Neural progenitor cell (in vitro differentiated cells): ENCODE data around the gene SPCS2.

Experiments used
- EZH2phosphoT487 ChIP-seq: fragments of 200-600 bp; sonication (generic); IDR thresholded peaks from 2 replicates; pipeline ENCODE4 v1.6.1; 2017; ENCODE audit warnings: antibody characterized with exemption
- TF ChIP-seq, protein P1 (sequence below): fragments of 200-600 bp; sonication (generic); IDR thresholded peaks from 2 replicates; pipeline ENCODE4 v1.5.1; 2017; ENCODE audit warnings: antibody characterized with exemption, mild to moderate bottlenecking

DNA sequence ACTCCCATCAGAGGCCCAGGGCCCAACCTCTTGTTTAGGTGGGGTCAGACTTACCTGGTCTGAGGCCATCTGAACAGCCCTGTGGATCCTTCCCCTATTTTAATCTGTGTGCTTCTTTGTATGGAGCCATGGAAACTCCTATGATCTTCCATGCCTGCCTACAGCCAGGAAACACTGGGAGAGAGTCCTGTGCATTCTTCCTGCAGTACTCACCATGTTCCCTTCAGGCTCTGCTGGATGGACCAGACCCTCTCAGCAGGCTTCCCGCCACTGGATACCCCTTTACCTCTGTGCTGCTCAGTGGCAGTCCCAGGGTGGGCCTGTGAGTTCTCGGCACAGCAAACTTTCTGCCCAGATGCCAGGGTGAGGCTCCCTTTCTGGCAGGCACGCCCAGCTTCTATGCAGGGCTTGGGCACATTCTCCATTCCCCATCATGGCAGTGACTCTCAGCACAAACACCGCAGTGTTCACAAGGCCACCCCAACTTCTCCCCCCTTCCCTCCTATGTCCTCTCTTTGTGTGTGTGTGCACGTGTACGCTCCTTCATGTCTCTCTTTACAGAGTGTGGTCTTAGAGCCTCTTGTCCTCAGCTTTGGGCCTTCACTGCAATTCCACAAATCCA lies 74.5 kb downstream of the SPCS2 start:
- TF ChIP-seq, protein P1, sequence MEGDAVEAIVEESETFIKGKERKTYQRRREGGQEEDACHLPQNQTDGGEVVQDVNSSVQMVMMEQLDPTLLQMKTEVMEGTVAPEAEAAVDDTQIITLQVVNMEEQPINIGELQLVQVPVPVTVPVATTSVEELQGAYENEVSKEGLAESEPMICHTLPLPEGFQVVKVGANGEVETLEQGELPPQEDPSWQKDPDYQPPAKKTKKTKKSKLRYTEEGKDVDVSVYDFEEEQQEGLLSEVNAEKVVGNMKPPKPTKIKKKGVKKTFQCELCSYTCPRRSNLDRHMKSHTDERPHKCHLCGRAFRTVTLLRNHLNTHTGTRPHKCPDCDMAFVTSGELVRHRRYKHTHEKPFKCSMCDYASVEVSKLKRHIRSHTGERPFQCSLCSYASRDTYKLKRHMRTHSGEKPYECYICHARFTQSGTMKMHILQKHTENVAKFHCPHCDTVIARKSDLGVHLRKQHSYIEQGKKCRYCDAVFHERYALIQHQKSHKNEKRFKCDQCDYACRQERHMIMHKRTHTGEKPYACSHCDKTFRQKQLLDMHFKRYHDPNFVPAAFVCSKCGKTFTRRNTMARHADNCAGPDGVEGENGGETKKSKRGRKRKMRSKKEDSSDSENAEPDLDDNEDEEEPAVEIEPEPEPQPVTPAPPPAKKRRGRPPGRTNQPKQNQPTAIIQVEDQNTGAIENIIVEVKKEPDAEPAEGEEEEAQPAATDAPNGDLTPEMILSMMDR: no peak
- TF ChIP-seq EZH2phosphoT487: no peak
